ENCODE data around the gene CYTH2. TPM values are rescaled to one million over a fixed set of nuclear protein-coding genes. Genes with fewer than 3 reads are reported as not detected.

The CYTH2 gene, protein sequence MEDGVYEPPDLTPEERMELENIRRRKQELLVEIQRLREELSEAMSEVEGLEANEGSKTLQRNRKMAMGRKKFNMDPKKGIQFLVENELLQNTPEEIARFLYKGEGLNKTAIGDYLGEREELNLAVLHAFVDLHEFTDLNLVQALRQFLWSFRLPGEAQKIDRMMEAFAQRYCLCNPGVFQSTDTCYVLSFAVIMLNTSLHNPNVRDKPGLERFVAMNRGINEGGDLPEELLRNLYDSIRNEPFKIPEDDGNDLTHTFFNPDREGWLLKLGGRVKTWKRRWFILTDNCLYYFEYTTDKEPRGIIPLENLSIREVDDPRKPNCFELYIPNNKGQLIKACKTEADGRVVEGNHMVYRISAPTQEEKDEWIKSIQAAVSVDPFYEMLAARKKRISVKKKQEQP
- 32.5 and 60.4 TPM in 2 replicates for total RNA-seq (2014; rRNA removed; shearing (Covaris generic); ENCODE audit: low replicate concordance)

DNA sequence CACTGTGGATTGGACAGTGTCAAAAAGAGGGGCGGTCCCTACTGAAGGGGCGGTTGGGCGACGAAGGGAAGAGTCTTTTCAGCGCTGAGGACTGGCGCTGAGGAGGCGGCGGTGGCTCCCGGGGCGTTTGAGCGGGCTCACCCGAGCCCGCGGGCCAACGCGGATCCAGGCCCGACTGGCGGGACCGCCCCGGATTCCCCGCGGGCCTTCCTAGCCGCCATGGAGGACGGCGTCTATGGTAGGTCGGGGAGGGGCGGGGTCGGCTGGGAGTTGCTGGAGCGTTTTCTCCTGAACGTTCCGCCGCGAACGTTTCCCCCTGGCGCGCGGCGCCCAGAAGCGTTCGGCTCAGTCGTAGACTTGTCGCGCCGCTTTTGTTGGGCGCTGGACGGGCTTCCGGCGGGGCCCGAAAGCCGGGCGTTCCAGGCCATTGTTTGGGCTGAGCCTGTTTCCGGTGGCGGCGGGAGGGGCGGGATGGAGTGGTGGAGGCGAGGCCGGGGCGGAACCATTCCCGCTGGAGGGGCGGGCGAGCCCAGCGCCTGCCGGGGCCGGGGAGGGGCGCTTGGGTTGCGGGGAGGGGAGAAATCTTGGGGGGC is at the start of gene CYTH2:
CYTH2 (plus strand) TSS at position 81 of the 593 bp plus-strand sequence; CDS start at position 220, 139 bp downstream.
- H3K9me2 ChIP-seq (replicated peaks; ENCODE audit: insufficient read depth, low read length), result no peaks in the 10 kb centered on the region
- H4K20me1 ChIP-seq (ENCODE audit: insufficient read depth, low read depth, low read length), result peaks cover 16% of the 10 kb centered on the region; the same call in 1 of the 2 replicates
- H3K27me3 ChIP-seq (ENCODE audit: low read length), result no peaks in the 10 kb centered on the region
- H3K9ac ChIP-seq (ENCODE audit: low read length), result peak within 1 kb of the TSS; percentile 85
- DNase-seq, result peak; percentile 91
- peaks cover 16% of the 10 kb centered on the region for H3K4me1 ChIP-seq (ENCODE audit: low read length)
- H3K4me3 ChIP-seq (ENCODE audit: low read length), result peak within 1 kb of the TSS; percentile 81
- H3K36me3 ChIP-seq (ENCODE audit: insufficient read depth, low read length), result peaks cover 16% of the 10 kb centered on the region
- H3K4me2 ChIP-seq (ENCODE audit: low read depth, low read length, poor library complexity, severe bottlenecking), result peak within 1 kb of the TSS; percentile 90
- no peaks in the 10 kb centered on the region for H3K9me3 ChIP-seq (ENCODE audit: low read length)
- peaks cover 16% of the 10 kb centered on the region for H3K79me2 ChIP-seq (ENCODE audit: low read length)
- peak within 1 kb of the TSS; percentile 79; the same call in 1 of the 2 replicates for H2AFZ ChIP-seq (ENCODE audit: low read length)
- H3K27ac ChIP-seq (ENCODE audit: low read length), result peak within 1 kb of the TSS; percentile 78

- H3K9ac ChIP-seq (ENCODE audit: low read length), result no peak overlapping the region
These were observed 47.6 kb upstream of the CYTH2 start for GRCh38 chr19:48421548-48421947.

GRCh38 chr19:48424694-48425219 is 44.4 kb upstream of the CYTH2 start:
- no peaks in the 10 kb centered on the region for H4K20me1 ChIP-seq (ENCODE audit: insufficient read depth, low read depth, low read length)
- H3K79me2 ChIP-seq (ENCODE audit: low read length), result no peaks in the 10 kb centered on the region
- no peaks in the 10 kb centered on the region for H3K9me2 ChIP-seq (replicated peaks; ENCODE audit: insufficient read depth, low read length)
- H3K4me2 ChIP-seq (ENCODE audit: low read depth, low read length, poor library complexity, severe bottlenecking), result no peak overlapping the region
- H3K36me3 ChIP-seq (ENCODE audit: insufficient read depth, low read length), result no peaks in the 10 kb centered on the region
- no peaks in the 10 kb centered on the region for H3K9me3 ChIP-seq (ENCODE audit: low read length)
- DNase-seq, result no peak
- H3K27me3 ChIP-seq (ENCODE audit: low read length), result no peaks in the 10 kb centered on the region
- H3K4me3 ChIP-seq (ENCODE audit: low read length), result no peak overlapping the region
- no peak overlapping the region for H3K27ac ChIP-seq (ENCODE audit: low read length)
- H2AFZ ChIP-seq (ENCODE audit: low read length), result no peak overlapping the region
- H3K4me1 ChIP-seq (ENCODE audit: low read length), result peaks cover 5% of the 10 kb centered on the region
- no peak overlapping the region; the same call in 1 of the 2 replicates for H3K9ac ChIP-seq (ENCODE audit: low read length)

More at GRCh38 chr19:48421548-48421947, 47.6 kb upstream of the CYTH2 start:
- Histone ChIP-seq H3K27me3 (ENCODE audit: low read length) (no peaks in the 10 kb centered on the region), H4K20me1 (ENCODE audit: insufficient read depth, low read depth, low read length) (no peaks in the 10 kb centered on the region), H3K9me2 (replicated peaks; ENCODE audit: insufficient read depth, low read length) (no peaks in the 10 kb centered on the region), H3K79me2 (ENCODE audit: low read length) (no peaks in the 10 kb centered on the region), H3K4me1 (ENCODE audit: low read length) (peaks cover 5% of the 10 kb centered on the region), H3K9me3 (ENCODE audit: low read length) (no peaks in the 10 kb centered on the region), H3K27ac (ENCODE audit: low read length) (no peak overlapping the region), H3K4me3 (ENCODE audit: low read length) (no peak overlapping the region), H2AFZ (ENCODE audit: low read length) (no peak overlapping the region), H3K36me3 (ENCODE audit: insufficient read depth, low read length) (no peaks in the 10 kb centered on the region), H3K4me2 (ENCODE audit: low read depth, low read length, poor library complexity, severe bottlenecking) (no peak overlapping the region)
- DNase-seq, result no peak

DNA sequence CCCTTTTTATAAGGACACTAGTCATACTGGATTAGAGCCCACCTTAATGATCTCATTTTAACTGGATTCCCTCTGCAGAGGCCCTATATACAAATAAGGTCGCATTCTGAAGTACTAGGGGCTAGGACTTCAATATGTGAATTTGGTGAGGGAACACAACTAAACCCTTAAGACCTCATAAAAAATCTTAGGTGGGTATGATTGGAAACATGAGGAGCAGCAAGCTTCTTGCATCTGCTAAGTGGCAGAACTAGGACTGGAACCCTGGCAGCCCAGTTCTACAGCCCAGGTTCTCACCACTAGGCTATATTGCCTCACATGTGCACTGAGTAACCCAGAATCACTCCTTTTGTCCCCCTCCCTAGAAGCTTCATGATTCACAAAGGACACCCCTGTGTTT is 40.5 kb upstream of the CYTH2 start:
- peaks cover 5% of the 10 kb centered on the region for H3K4me1 ChIP-seq (ENCODE audit: low read length)
- no peaks in the 10 kb centered on the region for H3K9me2 ChIP-seq (replicated peaks; ENCODE audit: insufficient read depth, low read length)
- H3K4me2 ChIP-seq (ENCODE audit: low read depth, low read length, poor library complexity, severe bottlenecking), result no peak overlapping the region
- no peak for DNase-seq
- H3K4me3 ChIP-seq (ENCODE audit: low read length), result no peak overlapping the region
- no peak overlapping the region for H3K9ac ChIP-seq (ENCODE audit: low read length)
- H3K36me3 ChIP-seq (ENCODE audit: insufficient read depth, low read length), result no peaks in the 10 kb centered on the region
- no peaks in the 10 kb centered on the region for H3K27me3 ChIP-seq (ENCODE audit: low read length)
- H3K79me2 ChIP-seq (ENCODE audit: low read length), result no peaks in the 10 kb centered on the region
- H2AFZ ChIP-seq (ENCODE audit: low read length), result no peak overlapping the region
- H4K20me1 ChIP-seq (ENCODE audit: insufficient read depth, low read depth, low read length), result no peaks in the 10 kb centered on the region
- H3K27ac ChIP-seq (ENCODE audit: low read length), result no peak overlapping the region
- no peaks in the 10 kb centered on the region for H3K9me3 ChIP-seq (ENCODE audit: low read length)

GRCh38 chr19:48433337-48433736 is 35.8 kb upstream of the CYTH2 start:
- Histone ChIP-seq H3K9me3 (ENCODE audit: low read length) (no peaks in the 10 kb centered on the region), H3K4me1 (ENCODE audit: low read length) (no peaks in the 10 kb centered on the region), H4K20me1 (ENCODE audit: insufficient read depth, low read depth, low read length) (no peaks in the 10 kb centered on the region), H3K27me3 (ENCODE audit: low read length) (no peaks in the 10 kb centered on the region), H3K9ac (ENCODE audit: low read length) (no peak overlapping the region), H3K27ac (ENCODE audit: low read length) (no peak overlapping the region), H3K36me3 (ENCODE audit: insufficient read depth, low read length) (no peaks in the 10 kb centered on the region), H3K79me2 (ENCODE audit: low read length) (no peaks in the 10 kb centered on the region), H3K4me2 (ENCODE audit: low read depth, low read length, poor library complexity, severe bottlenecking) (no peak overlapping the region), H3K9me2 (replicated peaks; ENCODE audit: insufficient read depth, low read length) (no peaks in the 10 kb centered on the region), H3K4me3 (ENCODE audit: low read length) (no peak overlapping the region), H2AFZ (ENCODE audit: low read length) (no peak overlapping the region)
- no peak for DNase-seq

GRCh38 chr19:48436586-48436985 is 32.6 kb upstream of the CYTH2 start:
- H3K36me3 ChIP-seq (ENCODE audit: insufficient read depth, low read length), result no peaks in the 10 kb centered on the region
- H2AFZ ChIP-seq (ENCODE audit: low read length), result no peak overlapping the region
- H3K4me2 ChIP-seq (ENCODE audit: low read depth, low read length, poor library complexity, severe bottlenecking), result no peak overlapping the region
- no peaks in the 10 kb centered on the region for H3K4me1 ChIP-seq (ENCODE audit: low read length)
- no peaks in the 10 kb centered on the region for H3K27me3 ChIP-seq (ENCODE audit: low read length)
- H3K9ac ChIP-seq (ENCODE audit: low read length), result no peak overlapping the region
- H3K9me3 ChIP-seq (ENCODE audit: low read length), result no peaks in the 10 kb centered on the region
- H3K27ac ChIP-seq (ENCODE audit: low read length), result no peak overlapping the region
- H3K9me2 ChIP-seq (replicated peaks; ENCODE audit: insufficient read depth, low read length), result no peaks in the 10 kb centered on the region
- H3K4me3 ChIP-seq (ENCODE audit: low read length), result no peak overlapping the region
- no peaks in the 10 kb centered on the region for H3K79me2 ChIP-seq (ENCODE audit: low read length)
- no peaks in the 10 kb centered on the region for H4K20me1 ChIP-seq (ENCODE audit: insufficient read depth, low read depth, low read length)
- no peak for DNase-seq

GRCh38 chr19:48441360-48442050 is 27.7 kb upstream of the CYTH2 start:
- H2AFZ ChIP-seq (ENCODE audit: low read length), result no peak overlapping the region
- no peaks in the 10 kb centered on the region for H3K27me3 ChIP-seq (ENCODE audit: low read length)
- no peak for DNase-seq
- H4K20me1 ChIP-seq (ENCODE audit: insufficient read depth, low read depth, low read length), result no peaks in the 10 kb centered on the region
- H3K79me2 ChIP-seq (ENCODE audit: low read length), result peaks cover 7% of the 10 kb centered on the region
- H3K36me3 ChIP-seq (ENCODE audit: insufficient read depth, low read length), result no peaks in the 10 kb centered on the region
- no peak overlapping the region for H3K4me3 ChIP-seq (ENCODE audit: low read length)
- no peak overlapping the region for H3K9ac ChIP-seq (ENCODE audit: low read length)
- H3K4me1 ChIP-seq (ENCODE audit: low read length), result peaks cover 16% of the 10 kb centered on the region
- no peak overlapping the region for H3K27ac ChIP-seq (ENCODE audit: low read length)
- no peaks in the 10 kb centered on the region for H3K9me3 ChIP-seq (ENCODE audit: low read length)
- H3K9me2 ChIP-seq (replicated peaks; ENCODE audit: insufficient read depth, low read length), result no peaks in the 10 kb centered on the region
- H3K4me2 ChIP-seq (ENCODE audit: low read depth, low read length, poor library complexity, severe bottlenecking), result no peak overlapping the region
